GM19397 (cell line): Measurements from ENCODE around the gene LRRC56.

Experiments
- ATAC-seq: cut with Tn5 transposase; IDR thresholded peaks from one replicate; pipeline ENCODE4 v1.9.1; 2021; ENCODE audit warnings: mild to moderate bottlenecking, moderate library complexity; ENCODE audit not compliant: unreplicated experiment

Gene LRRC56

DNA sequence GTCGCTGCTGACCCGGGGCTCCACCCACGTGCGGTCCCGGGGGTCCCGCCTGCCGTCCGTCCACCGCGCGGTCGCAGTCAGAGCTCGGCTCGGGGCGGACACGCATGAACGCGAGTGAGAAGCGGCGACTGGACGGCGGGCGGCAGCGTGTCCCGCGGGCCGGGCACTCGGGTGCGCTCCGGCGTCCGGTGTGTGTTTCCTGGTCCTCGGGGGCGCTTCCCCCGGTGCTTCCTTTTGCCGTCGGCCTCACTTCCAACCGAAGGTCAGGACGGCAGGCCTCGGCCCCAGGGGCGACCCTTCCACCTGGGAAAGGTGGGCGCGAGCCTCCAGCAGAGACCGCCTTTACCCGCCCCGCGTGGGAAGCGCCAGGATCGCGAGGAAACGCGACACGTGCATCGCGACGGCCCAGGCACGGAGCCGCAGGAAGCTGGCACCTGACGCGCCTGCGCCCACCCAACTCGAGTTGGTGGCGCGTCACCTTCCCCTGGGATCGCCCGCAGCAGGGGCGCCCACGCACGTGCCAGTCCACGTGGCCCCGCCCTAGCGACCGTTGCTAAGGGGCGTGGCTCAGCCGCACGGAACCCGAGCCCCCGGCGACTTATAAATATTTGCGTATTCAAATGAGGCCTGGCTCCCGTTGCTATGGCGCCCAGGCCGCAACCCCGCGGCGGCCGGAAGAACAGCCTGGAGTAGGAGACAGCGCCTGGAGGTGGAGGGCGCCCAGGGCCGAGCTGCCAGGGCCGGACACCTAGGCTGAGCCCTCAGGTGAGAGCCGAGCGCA, at the start of gene LRRC56:
Gene LRRC56 (plus strand): TSS at position 687 of the 781 bp plus-strand sequence. CDS start 3,158 bp downstream, outside the sequence.
- peak; percentile 43 for ATAC-seq

DNA sequence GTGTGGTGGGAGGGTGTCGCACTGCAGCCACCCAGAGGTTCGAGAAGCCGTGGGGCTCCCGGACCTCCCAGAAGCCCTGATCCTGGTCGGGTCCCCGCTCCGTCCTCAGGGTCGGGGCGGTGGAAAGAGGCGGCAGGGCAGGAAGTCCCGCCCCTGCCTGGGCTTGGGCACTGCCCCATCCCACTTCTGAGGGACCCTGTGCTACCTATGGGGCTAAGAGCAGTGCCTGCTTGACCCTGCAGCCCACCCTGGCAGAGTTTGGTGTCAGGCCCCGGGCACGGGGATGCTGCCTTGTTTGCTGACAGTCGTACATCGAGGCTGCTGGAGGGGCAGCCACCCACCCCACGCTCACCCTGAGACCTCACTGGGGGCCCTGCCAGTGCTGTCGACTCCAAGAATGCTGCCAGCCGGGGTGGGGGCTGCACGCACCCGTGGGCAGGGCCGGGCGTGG, 49.7 kb upstream of the LRRC56 start:
- ATAC-seq = no peak

DNA sequence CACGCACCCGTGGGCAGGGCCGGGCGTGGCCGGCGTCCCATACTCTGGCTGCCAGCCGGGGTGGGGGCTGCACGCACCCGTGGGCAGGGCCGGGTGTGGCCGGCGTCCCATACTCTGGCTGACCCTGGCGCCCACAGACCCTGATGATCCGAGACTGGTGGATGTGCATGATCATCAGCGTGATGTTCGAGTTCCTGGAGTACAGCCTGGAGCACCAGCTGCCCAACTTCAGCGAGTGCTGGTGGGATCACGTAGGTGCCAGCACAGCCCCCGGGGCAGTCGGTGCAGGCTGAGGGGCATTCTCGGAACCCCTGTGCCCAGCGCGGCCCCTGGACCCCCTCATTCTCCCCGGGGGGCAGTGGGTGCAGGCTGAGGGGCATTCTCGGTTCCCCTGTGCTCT, 49.3 kb upstream of the LRRC56 start:
- no peak for ATAC-seq

GRCh38 chr11:488579-488978, 48.7 kb upstream of the LRRC56 start:
- ATAC-seq = no peak

GRCh38 chr11:488992-489391, 48.3 kb upstream of the LRRC56 start:
- no peak for ATAC-seq

GRCh38 chr11:489610-490185, 47.6 kb upstream of the LRRC56 start:
- no peak for ATAC-seq

- ATAC-seq = no peak
These were observed 47.0 kb upstream of the LRRC56 start for GRCh38 chr11:490186-490929.

DNA sequence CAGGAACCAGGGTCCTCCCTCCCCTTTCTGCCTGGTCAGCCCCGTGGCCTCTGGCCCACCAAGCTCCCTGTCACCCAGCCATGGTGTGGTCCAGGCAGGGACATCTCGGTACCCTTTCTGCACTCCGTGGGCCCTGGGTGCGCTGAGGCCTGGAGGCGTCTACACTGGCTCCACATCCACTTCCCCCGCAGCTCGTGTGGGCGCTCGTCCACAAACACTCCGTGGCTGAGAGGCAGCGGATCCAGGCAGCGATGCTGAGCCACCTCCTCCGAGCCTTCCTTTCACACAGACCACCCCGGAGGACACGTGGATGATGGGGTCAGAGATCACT, 46.4 kb upstream of the LRRC56 start:
- ATAC-seq = no peak

GRCh38 chr11:491358-491757, 46.0 kb upstream of the LRRC56 start:
- ATAC-seq = no peak

GRCh38 chr11:492427-493226, 44.7 kb upstream of the LRRC56 start:
- no peak for ATAC-seq

GRCh38 chr11:494761-495536, 42.4 kb upstream of the LRRC56 start:
- ATAC-seq = no peak

- ATAC-seq = no peak
These were observed 41.8 kb upstream of the LRRC56 start for GRCh38 chr11:495537-495931.

- ATAC-seq = no peak
These were observed 40.3 kb upstream of the LRRC56 start for GRCh38 chr11:496834-497564.

- ATAC-seq = no peak
These were observed 39.6 kb upstream of the LRRC56 start for GRCh38 chr11:497565-498296.

DNA sequence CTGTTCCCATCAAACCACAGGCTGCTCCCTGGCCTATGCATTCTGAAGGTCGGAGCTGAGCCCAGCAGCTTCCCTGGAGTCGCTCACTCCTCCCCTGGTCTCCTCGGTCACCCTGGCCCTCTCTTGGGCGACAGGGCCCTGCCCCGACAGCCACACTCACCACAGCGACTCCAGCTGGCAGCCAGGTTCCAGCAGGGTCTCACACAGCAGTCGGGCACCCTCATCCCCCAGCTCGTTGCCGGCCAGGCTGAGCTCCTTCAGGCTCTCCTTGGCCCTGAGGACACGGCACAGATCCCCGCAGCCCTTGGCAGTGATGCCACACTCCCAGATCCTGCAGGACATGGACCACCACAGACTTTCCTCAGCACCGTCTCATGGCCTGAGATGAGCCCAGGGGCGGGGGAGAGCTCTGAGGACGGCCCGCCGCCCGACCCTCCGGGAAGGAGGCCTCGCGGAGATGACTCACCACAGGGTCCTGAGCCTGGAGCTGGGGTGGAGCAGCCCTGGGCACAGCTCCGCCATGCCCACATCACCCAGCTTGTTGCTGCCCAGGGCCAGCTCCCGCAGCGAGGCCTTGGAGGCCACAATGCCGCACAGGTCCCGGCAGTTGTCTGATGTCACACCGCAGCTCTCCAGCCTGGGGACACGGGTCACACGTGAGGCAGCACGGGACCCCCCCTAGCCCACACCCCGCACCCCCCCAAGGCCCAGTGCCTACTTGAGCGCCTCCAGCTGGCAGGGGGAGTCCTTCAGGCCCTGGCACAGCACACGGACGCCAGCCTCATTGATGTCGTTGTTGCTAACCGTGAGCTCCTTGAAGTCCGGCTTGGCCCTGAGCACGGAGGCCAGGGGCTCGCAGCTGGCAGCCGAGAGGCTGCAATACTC, 38.8 kb upstream of the LRRC56 start:
- no peak for ATAC-seq

GRCh38 chr11:499201-500076, 37.9 kb upstream of the LRRC56 start:
- no peak for ATAC-seq
